ENCODE data around the gene MSL1.
A peak's percentile ranks its signal among the peaks of the same experiment; 100 is the strongest.

Gene MSL1

GRCh38 chr17:40097087-40097486, 24.7 kb upstream of the MSL1 start:
- TF ChIP-seq CSRNP3 (CRISPR knock-in tag; IDR thresholded peaks at IDR 0.05) (no peak), BACH2 (CRISPR knock-in tag; IDR thresholded peaks at IDR 0.05; ENCODE audit: borderline replicate concordance) (no peak), RARB (CRISPR knock-in tag; IDR thresholded peaks at IDR 0.05) (no peak), OSR1 (CRISPR knock-in tag; IDR thresholded peaks at IDR 0.05) (no peak), ZNF8 (CRISPR knock-in tag; IDR thresholded peaks at IDR 0.05) (no peak), CSDC2 (CRISPR knock-in tag; IDR thresholded peaks at IDR 0.05) (no peak), TSHZ2 (CRISPR knock-in tag; IDR thresholded peaks at IDR 0.05) (no peak), ZC3H10 (CRISPR knock-in tag; IDR thresholded peaks at IDR 0.05) (no peak), ZFP30 (CRISPR knock-in tag; IDR thresholded peaks at IDR 0.05) (no peak), ZNF565 (CRISPR knock-in tag; conservative IDR thresholded peaks at IDR 0.05; ENCODE audit: low read depth) (no peak), GLIS3 (CRISPR knock-in tag; IDR thresholded peaks at IDR 0.05) (no peak), ZFP3 (CRISPR knock-in tag; IDR thresholded peaks at IDR 0.05) (no peak), ZNF70 (CRISPR knock-in tag; IDR thresholded peaks at IDR 0.05) (no peak), SNAI2 (CRISPR knock-in tag; IDR thresholded peaks at IDR 0.05) (no peak), PATZ1 (CRISPR knock-in tag; IDR thresholded peaks at IDR 0.05; ENCODE audit: borderline replicate concordance) (no peak), CREB5 (CRISPR knock-in tag; IDR thresholded peaks at IDR 0.05; ENCODE audit: low read depth) (no peak), TOX (CRISPR knock-in tag; IDR thresholded peaks at IDR 0.05; ENCODE audit: borderline replicate concordance) (no peak)
- no peak for ATAC-seq

- ATAC-seq: no peak
- TF ChIP-seq ISL1 (CRISPR knock-in tag; IDR thresholded peaks at IDR 0.05) (no peak), ZNF565 (CRISPR knock-in tag; conservative IDR thresholded peaks at IDR 0.05; ENCODE audit: low read depth) (0 out of 2 replicates have a peak, but pooled peaks have one; percentile 41)
Observed at GRCh38 chr17:40097931-40098845, 23.6 kb upstream of the MSL1 start.

GRCh38 chr17:40098846-40099618, 22.7 kb upstream of the MSL1 start:
- TF ChIP-seq PATZ1 (CRISPR knock-in tag; IDR thresholded peaks at IDR 0.05; ENCODE audit: borderline replicate concordance) (no peak), OSR1 (CRISPR knock-in tag; IDR thresholded peaks at IDR 0.05) (no peak), SNAI2 (CRISPR knock-in tag; IDR thresholded peaks at IDR 0.05) (0 out of 2 replicates have a peak, but pooled peaks have one; percentile 62), ARNTL (CRISPR knock-in tag; IDR thresholded peaks at IDR 0.05; ENCODE audit: borderline replicate concordance, low read depth) (peak; percentile 96)
- peak; percentile 78 for ATAC-seq
